HG03520 (cell line): ENCODE results near the gene CACNA1S.

Experiments
- ATAC-seq: cut with Tn5 transposase; IDR thresholded peaks from one replicate; pipeline ENCODE4 v1.9.1; 2021; ENCODE audit warnings: mild to moderate bottlenecking, moderate library complexity; ENCODE audit not compliant: unreplicated experiment

Gene CACNA1S

DNA sequence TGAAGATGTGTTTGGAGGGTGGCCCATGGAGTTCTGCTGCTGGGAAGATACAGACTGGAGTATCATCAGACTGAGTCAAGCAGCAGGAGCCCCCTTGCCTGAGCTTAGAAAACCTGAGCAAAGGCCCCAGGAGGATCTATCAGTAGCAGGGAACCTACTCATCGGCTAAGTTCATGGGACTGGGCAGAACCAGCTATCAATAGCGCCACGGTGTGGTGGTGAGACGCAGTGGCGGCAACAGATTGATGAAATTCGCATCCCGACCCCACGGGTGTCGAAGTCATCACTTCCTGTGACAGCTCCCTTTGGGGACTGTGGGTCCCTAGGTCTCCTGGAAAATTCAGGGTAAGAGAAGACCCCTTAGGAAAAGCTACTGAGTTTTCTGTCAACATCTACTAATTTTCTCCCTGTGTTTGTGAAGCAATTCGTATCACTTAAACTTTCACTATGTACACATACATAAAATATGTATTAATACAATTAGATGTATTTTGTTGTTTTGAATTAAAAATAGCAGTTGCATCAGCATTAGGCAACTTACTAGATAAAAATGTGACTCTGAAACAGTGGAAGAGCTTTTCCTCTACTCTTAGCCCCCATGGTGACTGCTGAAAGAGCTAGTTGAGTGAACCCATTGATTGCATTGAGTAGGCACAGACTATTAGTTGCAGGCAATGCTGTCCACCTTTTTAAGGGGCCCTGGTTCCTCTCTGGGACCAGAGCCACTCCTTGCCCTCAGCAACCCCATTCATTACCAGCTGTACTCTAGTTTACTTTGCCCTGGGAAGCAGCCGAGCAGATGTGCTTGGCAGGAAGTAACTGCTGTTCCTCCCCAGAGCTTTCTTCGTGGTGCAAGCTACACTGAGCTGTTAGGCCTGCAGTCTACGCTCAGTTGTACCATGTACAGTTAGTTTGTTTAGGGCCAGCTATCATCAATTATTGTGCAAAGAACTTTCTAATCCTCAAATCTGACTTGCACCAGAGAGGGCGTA, 7.3 kb upstream of the CACNA1S start:
- peak; percentile 48 for ATAC-seq

DNA sequence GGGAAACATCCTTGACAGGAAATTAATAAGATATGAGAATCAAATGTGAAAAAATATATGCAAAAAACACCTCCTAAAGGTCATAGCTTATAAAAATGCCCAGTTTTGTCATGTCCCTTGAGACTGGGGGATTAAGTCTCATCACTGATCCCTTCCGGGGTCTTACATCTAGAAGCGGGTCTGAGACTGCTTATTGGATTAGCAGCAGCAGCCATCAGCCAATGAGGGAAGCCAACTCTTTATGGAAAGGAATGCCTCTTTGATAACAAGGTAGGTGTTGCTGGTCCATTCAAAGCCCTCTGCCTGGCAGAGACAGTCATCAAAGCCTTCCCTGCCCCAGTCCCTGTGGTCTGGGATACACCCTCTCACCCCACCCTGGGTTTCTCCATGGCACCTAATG, 3.9 kb upstream of the CACNA1S start:
- ATAC-seq, result no peak

DNA sequence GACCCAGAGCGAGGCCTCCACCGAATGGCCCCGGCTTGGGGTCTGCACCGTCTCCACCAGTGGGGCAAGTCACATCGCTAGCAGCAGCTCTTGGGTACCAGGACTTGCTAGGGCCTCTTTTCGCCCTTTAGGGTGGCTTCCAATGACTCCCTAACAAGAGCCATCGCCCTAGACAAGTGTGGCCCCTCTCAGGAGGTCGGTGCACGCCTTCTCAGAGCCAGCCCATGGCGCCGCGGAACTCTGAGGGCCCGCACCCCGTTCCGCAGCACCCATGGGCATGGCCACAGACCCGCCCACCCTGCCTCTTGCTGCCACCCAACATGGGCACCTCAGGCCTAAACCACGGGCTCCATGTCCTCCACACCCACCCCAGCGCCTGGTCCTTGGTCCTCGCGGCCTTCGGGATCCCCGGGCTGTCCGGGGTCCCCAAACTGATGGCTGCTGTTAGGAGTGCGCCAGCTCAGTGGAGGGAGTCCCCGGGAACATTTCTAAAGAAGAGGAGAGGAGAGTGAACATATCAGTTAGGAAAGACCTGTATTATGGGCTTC, 3.2 kb upstream of the CACNA1S start:
- no peak for ATAC-seq

DNA sequence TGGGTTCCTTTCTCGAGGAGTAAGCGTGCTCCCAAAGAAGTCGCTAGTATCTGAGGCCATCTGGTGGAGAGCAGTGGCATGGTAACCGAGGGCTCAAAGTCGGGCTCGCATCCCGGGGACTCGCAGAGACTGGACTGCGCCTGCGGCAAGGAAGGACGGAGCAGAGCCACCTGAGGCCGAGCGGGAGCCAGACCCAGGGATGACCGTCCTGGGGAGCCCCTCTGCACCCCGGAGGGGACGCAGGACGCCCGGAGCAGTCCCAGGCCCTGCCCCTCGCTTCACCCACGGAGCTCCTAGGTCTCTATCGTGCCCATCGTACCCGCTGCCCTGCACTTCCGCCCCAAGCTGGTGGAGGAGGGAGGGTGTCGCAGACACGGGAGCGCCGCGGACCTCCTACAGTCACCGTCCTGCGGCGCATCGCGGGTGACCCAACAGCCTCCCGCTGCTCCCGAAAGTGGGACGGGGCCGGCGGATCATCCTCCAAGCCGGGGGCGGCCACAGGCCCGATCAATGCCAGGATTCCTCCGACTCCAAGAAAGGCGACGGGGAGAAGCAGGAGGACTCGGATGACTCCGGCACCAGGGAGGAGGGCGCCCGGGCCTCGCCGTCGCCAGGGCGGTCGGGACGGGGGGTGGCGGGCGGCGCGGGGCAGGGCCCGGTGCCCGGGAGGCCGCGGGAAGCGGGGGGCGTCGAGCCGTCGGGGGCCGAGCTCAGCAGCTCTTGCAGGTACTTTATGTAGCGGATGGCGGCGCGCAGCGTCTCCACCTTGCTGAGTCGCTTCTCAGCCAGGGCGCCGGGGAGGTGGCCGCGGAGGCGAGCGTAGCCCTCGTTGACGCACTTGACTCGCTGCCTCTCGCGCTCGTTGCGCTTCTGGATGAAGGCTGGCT, 2.3 kb upstream of the CACNA1S start:
- peak; percentile 81 for ATAC-seq

DNA sequence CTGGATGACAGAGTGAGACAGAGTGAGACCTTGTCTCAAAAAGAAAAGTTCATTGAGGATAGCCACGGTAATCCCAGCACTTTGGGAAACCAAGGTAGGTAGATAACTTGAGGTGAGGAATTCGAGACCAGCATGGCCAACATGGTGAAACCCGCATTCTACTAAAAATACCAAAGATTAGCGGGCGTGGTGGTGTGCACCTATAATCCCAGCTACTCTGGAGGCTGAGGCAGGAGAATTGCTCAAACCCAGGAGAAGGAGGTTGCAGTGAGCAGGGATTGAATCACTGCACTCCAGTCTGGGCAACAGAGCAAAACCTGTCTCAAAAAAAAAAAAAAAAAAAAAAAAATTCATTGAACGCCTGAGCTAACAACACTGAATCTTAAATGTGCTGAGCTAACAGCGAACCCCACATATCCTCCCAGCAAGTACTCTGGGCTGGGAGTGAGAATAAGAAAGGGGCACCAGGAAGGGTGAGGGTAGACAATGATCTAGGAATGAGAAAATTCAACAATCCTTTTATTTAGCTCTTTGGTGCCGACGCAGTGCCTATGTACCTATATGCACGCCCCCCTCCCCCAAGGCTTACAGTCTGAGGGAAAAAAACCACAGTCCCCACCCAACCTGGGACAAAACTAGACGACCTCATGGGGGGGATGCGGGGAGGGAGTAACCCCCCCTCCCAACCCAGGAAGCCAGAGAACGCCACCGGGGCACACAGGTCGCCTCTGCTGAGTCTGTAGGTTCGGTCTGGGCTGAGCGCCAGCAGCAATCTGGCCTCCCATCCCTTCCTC, 1.4 kb upstream of the CACNA1S start:
- no peak for ATAC-seq

DNA sequence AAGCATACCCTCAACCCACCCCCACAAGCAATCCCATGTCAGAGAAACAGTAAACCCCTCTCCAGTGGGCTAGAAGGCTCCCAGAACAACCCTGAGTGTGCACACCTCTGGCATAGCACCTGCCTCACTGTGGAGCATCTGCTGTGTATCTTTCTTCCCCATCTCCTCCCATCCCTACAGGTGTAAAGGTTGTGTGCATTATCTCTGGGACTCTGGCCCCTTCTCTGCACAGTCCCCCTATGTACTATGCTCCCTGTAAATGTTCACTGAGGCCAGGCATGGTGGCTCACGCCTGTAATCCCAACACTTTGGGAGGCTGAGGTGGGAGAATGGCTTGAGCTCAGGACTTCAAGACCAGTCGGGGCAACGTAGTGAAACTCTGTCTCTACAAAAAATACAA, 700 bp upstream of the CACNA1S start:
- ATAC-seq, result no peak

DNA sequence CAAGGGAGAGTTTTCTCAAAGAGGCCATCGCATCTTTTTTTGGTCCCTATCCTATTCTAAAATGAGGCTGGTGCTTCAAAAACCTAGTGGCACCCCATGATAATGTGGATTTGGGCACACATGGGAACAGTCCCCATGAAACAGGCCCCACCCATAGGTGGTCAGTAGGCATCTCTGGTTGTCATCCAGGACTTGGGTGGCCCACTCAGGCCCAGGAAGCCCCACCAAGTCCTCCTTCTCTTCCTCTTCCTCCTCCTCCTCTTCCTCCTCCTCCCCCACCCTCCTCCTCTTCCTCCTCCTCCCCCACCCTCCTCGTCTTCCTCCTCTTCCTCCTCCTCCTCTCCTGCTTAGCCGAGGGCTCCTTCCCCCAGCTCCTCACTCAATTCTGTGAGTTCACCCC, 554 bp downstream of the CACNA1S start:
- no peak for ATAC-seq

DNA sequence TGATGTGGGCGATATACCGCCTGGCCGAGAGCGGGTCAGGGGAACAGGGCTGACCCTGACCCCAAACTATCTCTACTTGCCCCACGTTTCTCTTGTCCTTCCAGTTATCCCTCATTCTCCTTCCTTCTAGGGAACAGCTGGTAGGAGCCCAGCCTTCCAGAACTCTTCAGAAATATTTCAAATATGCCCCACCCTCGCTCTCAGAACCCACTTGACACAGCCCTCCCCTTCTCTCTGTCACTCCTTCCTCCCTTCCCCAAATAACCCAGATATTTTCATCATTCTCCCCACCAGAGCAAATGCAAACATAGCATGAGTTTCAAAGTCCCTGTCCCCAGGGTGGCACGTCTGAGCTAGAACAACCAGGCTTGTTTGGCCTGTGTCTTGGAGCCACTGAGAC, 1.1 kb downstream of the CACNA1S start:
- no peak for ATAC-seq

DNA sequence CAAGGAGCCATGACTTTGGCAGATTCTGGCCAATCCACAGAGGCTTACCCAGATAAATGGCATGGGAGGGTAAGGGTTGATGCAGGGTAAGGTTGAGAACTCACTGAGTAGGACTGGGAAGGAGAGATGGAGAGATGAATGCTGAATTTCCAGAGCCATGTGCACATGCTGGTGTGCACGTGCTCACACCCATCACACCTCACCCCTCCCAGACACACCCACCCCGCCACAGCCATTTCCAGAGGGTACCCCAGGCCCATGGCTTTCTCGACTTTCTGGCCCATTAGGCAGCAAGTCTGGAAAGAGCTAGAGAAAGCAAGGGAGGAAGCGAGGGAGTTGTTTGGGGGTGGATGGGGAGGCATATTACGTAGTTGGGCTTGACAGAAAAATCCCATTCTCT, 1.6 kb downstream of the CACNA1S start:
- no peak for ATAC-seq

DNA sequence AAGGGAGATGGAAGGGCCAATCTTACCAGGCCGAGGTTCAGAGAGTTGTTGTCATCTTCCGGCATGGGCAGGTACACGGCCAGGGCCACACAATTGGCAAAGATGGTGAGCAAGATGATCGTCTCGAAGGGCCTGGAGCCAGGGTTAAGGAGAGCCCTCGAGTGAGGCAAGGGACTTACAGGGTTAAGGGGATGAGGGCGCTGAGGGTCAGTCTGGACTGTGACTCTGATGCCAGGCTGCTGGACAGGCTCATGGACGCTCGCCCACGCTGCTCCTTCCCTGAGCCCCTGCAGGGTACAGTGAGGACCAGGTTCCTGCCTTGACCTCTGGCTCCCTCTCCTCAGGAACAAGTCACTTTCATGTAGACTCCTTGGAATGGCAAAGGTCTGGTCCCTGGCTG, 2.1 kb downstream of the CACNA1S start:
- ATAC-seq, result no peak

DNA sequence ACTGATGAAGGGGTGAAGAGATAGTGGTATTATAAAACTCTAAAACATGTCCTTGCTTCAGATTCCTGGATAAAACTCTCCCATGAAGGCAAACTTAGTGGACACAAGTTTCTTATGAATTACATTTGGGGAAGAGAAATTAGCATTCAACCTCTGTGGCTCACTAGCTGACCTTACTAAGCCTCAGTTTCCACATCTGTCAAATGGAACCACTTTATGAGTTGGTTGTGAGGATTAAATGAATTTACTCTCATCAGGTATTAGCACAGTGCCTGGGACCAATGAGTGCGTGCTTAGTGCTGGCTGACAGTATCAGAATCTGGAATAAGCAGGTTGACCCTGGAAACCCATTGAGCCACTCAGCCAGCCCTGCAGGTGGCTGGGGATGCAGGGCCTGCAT, 2.6 kb downstream of the CACNA1S start:
- ATAC-seq, result no peak

DNA sequence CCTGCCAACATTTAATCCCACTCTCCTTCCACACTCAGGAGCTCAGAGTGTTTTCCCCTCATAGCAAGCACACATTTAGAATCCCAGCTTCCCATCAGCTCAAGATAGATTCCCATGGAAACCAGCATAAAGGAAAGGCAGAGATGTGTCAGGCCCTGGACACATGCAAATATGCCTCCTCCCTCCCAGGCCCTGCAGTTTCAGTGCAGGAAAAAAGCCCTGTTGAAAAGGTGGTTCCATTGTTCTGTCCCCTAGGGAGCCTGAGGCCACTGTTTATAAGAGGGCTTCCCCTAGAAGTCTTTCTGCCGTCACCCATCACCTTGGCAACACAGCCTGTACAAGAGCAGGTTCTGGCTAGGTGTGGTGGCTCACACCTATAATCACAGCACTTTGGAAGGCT, 3.6 kb downstream of the CACNA1S start:
- ATAC-seq, result no peak

DNA sequence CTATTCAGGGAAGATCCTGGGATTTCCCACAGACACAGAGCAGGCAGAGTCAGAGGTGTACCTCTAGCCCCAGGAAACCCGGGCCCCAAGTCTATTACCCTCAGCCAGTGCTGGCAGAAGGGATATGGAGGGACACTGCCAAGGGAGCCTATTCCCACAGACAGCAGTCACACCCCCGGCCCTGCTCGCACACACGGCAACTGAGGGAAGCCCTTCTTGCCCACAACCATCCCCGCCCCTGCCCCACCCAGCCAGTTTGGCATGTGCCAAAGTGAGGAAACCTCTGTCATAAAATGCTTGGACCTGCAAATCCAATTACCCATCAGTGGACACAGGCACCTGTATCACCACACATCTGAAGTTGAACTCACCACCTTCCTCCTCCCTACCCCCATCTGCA, 6.5 kb downstream of the CACNA1S start:
- no peak for ATAC-seq

DNA sequence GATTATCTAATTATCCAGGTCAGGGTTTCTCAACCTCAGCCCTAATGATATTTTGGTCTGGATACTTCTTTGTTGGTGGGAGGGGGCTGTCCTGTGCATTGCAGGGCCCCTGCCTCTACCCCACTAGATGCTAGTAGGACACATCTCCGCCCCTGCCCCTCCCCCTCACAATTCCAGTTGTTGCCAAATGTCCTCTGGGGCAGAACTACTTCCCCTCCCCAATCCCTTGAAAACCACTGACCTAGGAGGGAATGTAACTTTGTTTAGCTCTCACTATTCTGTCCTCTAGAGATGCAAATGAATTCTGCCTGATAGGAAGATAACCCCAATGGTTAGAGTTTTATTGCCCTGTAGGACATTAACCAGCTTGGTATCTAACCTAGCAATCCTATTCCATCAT, 8.1 kb downstream of the CACNA1S start:
- ATAC-seq, result no peak

DNA sequence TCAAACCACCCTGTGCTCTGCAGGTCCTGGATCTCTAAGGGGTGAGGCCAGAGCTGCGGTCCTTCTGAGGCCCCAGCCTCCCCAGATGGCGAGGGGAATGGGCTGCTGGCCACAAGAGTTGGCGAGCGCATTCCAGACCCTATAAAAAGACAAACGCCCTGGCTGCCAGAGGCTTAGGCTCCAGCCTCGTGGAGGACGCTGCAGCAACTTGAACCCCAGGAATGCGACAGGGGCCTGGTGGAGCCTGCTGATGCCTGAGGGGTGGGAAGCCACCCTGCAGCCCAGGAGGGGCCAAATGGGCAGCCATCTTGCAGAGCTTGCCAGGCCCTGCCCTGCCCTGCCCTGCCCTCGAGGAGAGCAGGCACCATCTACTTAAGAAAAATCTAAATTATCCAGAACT, 8.6 kb downstream of the CACNA1S start:
- ATAC-seq, result no peak

DNA sequence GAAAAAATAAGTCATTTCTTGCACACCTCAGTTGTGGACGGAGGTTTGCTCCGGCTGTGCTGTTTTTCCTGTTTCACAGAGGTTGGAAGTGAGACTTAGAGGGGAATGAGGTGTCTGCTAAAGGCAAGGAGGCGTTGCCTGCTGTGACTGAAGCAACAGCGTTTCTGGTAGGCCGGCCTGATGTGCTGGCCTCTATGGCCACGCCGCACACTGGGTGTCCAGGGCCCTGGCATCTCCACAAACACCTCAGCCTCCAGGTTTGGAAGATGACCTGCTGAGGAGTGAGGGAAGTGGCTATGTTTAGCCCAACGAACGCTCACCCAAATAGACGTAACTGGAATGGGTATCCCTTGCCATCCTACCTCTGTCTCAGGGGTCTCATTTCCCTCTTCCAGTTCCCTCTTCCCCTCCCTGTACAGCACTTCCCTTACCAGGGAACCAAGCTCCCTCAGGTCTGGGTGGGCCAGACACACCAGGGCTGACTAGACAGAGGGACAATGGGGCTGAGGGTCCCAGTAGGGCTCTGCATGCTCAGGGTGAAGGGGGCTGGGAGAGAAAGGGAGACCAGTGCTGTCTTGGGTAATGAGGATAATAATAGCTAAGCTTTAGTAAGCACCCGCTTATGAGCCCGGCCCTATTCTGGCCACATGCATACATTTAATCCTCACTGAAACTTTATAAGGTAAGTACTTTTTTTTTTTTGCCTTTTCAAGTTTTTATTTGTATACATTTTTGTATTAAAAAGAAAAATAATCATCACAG, 11.9 kb downstream of the CACNA1S start:
- no peak for ATAC-seq

DNA sequence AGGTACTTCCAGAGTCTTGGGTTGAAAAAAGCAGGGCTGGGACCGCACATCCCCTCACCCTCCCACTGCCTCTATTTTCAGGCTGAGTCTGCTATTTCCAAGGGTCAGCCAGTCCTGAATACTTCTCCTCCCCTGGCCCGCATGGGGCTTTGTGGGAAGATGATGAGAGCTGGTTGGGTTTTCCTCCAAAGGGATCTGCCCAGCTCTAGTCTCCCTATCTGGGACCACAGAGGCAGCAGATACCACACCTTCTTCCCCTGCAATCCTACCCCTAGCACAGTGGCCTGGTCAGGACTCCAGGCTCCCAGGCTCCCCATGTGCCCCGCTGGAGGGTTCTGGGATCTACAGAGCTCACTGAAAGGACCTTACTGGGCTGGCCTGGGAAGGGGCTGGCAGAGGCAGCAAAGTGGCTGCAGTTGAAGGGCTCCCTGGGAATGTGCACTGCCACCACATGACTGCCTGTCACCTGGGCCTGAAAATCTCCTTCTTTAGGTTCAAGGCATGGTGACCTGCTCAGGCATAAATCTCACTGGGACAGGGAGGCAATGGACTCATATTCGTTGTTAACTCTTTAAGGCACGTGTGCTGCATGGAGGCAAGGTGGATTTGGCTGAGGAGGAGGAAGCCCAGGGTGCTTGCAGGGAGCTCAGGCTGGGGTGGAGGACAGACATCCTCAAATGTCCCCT, 13.1 kb downstream of the CACNA1S start:
- ATAC-seq, result no peak

DNA sequence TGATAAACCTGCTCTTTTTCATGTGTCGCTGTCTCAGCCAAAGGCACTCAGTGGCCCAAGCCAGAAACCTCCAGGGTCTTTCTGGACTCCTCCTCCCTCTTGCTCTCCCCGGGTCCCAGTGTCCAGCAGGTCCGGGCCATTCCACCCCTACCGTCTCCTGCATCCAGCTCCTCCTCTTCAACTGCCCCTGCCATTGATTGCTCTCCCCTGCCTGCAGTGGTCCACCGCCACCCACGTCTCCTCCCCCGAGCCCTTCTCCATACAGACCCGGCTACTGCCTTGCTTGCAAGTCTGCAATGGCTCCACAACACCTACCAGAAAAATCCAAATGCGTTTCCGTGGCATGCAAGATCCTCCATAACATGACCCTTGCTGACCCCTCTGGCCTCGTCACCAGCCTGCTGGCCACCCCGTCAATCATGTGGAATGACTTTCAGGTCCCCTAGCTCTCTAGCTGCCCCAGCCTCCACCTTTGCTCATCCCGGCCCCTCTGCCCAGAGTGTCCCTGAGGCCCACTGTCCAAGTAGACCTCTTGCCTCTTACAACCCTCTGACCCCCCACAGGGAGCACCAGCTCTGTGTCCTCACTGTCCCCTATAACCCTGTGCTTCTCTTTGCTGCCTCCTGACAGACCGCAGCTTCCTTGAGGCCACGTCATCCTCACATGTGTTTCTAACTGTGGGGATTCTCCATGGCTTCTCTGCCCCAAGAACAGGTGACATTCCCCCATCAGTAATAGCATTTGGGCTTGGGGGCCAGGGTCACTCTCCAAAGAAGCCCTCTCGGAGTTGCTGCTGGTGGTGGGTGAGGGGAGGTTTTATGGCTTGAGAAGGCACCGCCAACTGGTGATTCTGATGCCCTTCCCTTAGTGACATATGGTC, 15.0 kb downstream of the CACNA1S start:
- no peak for ATAC-seq
